OCI-LY3 (cell line): ENCODE data around the gene OPCML.

Source experiments
- EZH2phosphoT487 ChIP-seq: fragments of 200-600 bp; shearing (Covaris generic); IDR thresholded peaks from 2 replicates; pipeline ENCODE4 v1.6.1; 2018; ENCODE audit warnings: antibody characterized with exemption, mixed run types, low read depth
- TF ChIP-seq, protein P1 (sequence below): fragments of 200-600, 300-600 bp; sonication (generic); IDR thresholded peaks from 2 replicates; pipeline ENCODE4 v1.5.1; 2014; ENCODE audit warnings: antibody characterized with exemption, low read length, low read depth

DNA sequence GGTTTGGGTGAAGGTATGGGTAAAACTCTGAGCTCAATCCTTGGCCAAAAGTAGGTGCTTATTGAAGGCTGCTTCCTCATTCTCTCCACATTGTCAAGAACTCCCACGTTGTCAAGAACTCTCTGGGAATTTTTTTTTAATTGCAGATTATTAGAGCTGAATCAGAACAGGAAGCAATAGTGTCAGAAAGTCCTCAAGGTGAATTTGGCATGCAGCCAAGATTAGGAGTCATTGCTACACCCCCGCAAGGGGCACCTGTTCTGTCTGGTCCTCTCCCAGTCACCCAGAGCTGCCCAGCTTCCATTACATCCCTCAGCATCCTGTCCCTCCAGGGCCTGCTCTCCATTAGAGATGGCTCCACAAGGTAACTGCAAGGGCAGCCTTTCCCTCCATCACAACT lies 996.5 kb downstream of the OPCML start:
- TF ChIP-seq, protein P1, sequence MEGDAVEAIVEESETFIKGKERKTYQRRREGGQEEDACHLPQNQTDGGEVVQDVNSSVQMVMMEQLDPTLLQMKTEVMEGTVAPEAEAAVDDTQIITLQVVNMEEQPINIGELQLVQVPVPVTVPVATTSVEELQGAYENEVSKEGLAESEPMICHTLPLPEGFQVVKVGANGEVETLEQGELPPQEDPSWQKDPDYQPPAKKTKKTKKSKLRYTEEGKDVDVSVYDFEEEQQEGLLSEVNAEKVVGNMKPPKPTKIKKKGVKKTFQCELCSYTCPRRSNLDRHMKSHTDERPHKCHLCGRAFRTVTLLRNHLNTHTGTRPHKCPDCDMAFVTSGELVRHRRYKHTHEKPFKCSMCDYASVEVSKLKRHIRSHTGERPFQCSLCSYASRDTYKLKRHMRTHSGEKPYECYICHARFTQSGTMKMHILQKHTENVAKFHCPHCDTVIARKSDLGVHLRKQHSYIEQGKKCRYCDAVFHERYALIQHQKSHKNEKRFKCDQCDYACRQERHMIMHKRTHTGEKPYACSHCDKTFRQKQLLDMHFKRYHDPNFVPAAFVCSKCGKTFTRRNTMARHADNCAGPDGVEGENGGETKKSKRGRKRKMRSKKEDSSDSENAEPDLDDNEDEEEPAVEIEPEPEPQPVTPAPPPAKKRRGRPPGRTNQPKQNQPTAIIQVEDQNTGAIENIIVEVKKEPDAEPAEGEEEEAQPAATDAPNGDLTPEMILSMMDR = no peak
- no peak for TF ChIP-seq EZH2phosphoT487
